Right lobe of liver (tissue), 4 donors: ENCODE data around the gene SLC24A5.

Experiments
- POLR2A ChIP-seq: fragments of 450-650 bp; IDR thresholded peaks from one replicate; pipeline ENCODE4 v1.6.1; 2017; ENCODE audit warnings: antibody characterized with exemption, mild to moderate bottlenecking
- TF ChIP-seq, protein P1 (sequence below), 4 donors: fragments of 200-600 bp in 3 of 4; fragments of 450-650 bp in 1 of 4; IDR thresholded peaks; one replicate each; pipeline versions ENCODE4 v1.5.1 to v1.8.0; 2016 to 2022; ENCODE audit warnings: antibody characterized with exemption in 4 of 4, mild to moderate bottlenecking in 2 of 4
- donor health status: DM: no; HTN: no; CAD: no.
- donor health status: DM: no; HTN: no; CAD: no.
- donor health status: DM: no; HTN: yes; CAD: no.

DNA sequence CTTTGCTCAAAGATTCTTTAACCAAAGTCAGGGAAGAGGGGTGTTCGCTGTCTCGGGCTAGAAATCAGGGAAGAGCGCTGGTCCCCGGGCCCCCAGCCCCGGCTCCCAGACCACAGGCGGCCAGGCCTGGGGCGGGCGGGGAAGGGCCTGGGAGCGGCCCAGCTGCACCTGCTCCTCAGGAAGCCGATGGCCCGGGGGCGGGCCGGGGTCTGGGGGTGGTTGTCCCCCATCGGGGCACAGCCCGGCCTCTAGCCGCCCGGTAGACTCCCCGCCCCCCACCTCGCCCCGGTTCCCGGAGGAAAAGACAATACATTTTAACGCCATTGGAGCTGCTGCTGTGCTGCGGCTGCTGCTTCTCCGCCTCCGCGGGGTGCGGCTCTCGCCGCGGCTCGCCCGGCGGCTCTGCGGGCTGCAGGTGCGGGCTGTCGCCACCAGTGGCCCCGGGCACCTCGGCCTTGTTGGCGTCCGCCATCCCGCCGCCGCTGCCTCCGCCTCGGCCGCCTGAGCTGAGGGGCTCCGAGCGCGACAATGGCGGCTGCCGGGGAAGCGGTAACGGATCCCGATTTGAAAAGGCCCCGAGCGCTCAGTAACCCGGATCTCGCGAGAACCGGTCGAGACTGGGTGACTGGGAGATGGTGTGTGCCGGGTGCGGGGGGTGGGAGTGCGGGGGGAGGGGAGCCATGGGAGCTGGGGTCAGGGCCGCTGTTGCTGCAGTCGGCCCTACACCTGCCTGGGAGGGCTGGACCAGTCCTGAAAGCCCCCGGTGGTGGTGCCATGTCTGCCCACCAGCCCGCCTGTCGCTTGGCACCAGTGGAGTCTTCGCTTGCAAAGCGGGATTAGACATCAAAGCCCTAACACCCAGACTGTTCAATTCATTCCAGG lies 57.2 kb downstream of the SLC24A5 start, which contains the start of gene MYEF2:
- TF ChIP-seq, protein P1, sequence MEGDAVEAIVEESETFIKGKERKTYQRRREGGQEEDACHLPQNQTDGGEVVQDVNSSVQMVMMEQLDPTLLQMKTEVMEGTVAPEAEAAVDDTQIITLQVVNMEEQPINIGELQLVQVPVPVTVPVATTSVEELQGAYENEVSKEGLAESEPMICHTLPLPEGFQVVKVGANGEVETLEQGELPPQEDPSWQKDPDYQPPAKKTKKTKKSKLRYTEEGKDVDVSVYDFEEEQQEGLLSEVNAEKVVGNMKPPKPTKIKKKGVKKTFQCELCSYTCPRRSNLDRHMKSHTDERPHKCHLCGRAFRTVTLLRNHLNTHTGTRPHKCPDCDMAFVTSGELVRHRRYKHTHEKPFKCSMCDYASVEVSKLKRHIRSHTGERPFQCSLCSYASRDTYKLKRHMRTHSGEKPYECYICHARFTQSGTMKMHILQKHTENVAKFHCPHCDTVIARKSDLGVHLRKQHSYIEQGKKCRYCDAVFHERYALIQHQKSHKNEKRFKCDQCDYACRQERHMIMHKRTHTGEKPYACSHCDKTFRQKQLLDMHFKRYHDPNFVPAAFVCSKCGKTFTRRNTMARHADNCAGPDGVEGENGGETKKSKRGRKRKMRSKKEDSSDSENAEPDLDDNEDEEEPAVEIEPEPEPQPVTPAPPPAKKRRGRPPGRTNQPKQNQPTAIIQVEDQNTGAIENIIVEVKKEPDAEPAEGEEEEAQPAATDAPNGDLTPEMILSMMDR (IDR thresholded peaks at IDR 0.05): no peak
- no peak for TF ChIP-seq POLR2A
